GM18499 (cell line): ENCODE results near the gene OTX1.
"Not testable (repeated sequence)": the region's sequence is repeated elsewhere in the genome, so short reads cannot be mapped to it uniquely, and the experiment has no call there.

Experiments used
- ATAC-seq: cut with Tn5 transposase; IDR thresholded peaks from one replicate; pipeline ENCODE4 v1.9.1; 2021; ENCODE audit warnings: moderate number of reproducible peaks; ENCODE audit not compliant: insufficient read depth, unreplicated experiment

The OTX1 gene

GRCh38 chr2:63058144-63058920, 7.7 kb downstream of the OTX1 start:
- no peak for ATAC-seq

GRCh38 chr2:63058921-63059792, 8.5 kb downstream of the OTX1 start:
- no peak for ATAC-seq

GRCh38 chr2:63059793-63060471, 9.3 kb downstream of the OTX1 start:
- no peak for ATAC-seq

GRCh38 chr2:63060472-63060991, 9.9 kb downstream of the OTX1 start:
- ATAC-seq, result no peak

- ATAC-seq, result no peak
Observed at GRCh38 chr2:63064197-63064596, 13.6 kb downstream of the OTX1 start.

GRCh38 chr2:63064661-63065060, 14.0 kb downstream of the OTX1 start:
- no peak for ATAC-seq

GRCh38 chr2:63066265-63066664, 15.6 kb downstream of the OTX1 start:
- ATAC-seq, result no peak

GRCh38 chr2:63066838-63067237, 16.2 kb downstream of the OTX1 start:
- ATAC-seq, result no peak

- no peak for ATAC-seq
Observed at GRCh38 chr2:63071664-63072063, 21.0 kb downstream of the OTX1 start.

GRCh38 chr2:63073994-63074393, 23.4 kb downstream of the OTX1 start:
- ATAC-seq, result no peak

GRCh38 chr2:63074399-63074798, 23.8 kb downstream of the OTX1 start:
- ATAC-seq, result not testable (repeated sequence)

- ATAC-seq, result no peak
Observed at GRCh38 chr2:63078852-63079606, 28.4 kb downstream of the OTX1 start.

- no peak for ATAC-seq
Observed at GRCh38 chr2:63081404-63081803, 30.8 kb downstream of the OTX1 start.

- no peak for ATAC-seq
Observed at GRCh38 chr2:63086687-63087086, 36.1 kb downstream of the OTX1 start.

- ATAC-seq, result no peak
Observed at GRCh38 chr2:63092401-63092800, 41.8 kb downstream of the OTX1 start.

GRCh38 chr2:63092857-63093256, 42.2 kb downstream of the OTX1 start:
- ATAC-seq, result no peak

GRCh38 chr2:63093502-63093901, 42.9 kb downstream of the OTX1 start:
- no peak for ATAC-seq

GRCh38 chr2:63096491-63096890, 45.9 kb downstream of the OTX1 start:
- no peak for ATAC-seq

GRCh38 chr2:63099032-63099431, 48.4 kb downstream of the OTX1 start:
- ATAC-seq, result no peak

- ATAC-seq, result no peak
Observed at GRCh38 chr2:63101954-63102353, 51.3 kb downstream of the OTX1 start.
